H9 (cell line): ENCODE results near the gene PARP8. TPM values are rescaled to one million over a fixed set of nuclear protein-coding genes. Genes with fewer than 3 reads are reported as not detected.

ENCODE experiments used
- DNase-seq: peaks from one replicate; pipeline ENCODE4 v3.0.0-alpha.2; 2017
- H2AFZ ChIP-seq: one replicate; pipeline ENCODE4 v1.6.1; 2013; ENCODE audit warnings: mild to moderate bottlenecking, low read length, control low read depth, moderate library complexity
- H2AK5ac ChIP-seq: 2 replicates; pipeline ENCODE4 v1.6.1; 2013; ENCODE audit warnings: low read length, control low read depth, mixed read lengths; ENCODE audit not compliant: insufficient read length
- H2BK120ac ChIP-seq: one replicate; pipeline ENCODE4 v1.6.1; 2013; ENCODE audit warnings: low read depth, mild to moderate bottlenecking, low read length, control low read depth, inconsistent platforms; ENCODE audit not compliant: poor library complexity, severe bottlenecking
- H2BK12ac ChIP-seq: 2 replicates; pipeline ENCODE4 v1.6.1; 2013; ENCODE audit warnings: low read length, control low read depth, mixed read lengths, low read depth; ENCODE audit not compliant: insufficient read length
- H2BK15ac ChIP-seq: 2 replicates; pipeline ENCODE4 v1.6.1; 2013; ENCODE audit warnings: low read depth, low read length, control low read depth
- H2BK20ac ChIP-seq: one replicate; pipeline ENCODE4 v1.6.1; 2013; ENCODE audit warnings: low read depth, mild to moderate bottlenecking, low read length, control low read depth, inconsistent platforms; ENCODE audit not compliant: poor library complexity, severe bottlenecking
- H2BK5ac ChIP-seq: 2 replicates; pipeline ENCODE4 v1.6.1; 2013; ENCODE audit warnings: low read length, control low read depth, mixed read lengths; ENCODE audit not compliant: insufficient read length
- H3K14ac ChIP-seq: 2 replicates; pipeline ENCODE4 v1.6.1; 2013; ENCODE audit warnings: low read length, control low read depth; ENCODE audit not compliant: insufficient read depth
- H3K18ac ChIP-seq: 2 replicates; pipeline ENCODE4 v1.6.1; 2013; ENCODE audit warnings: low read depth, mild to moderate bottlenecking, mixed read lengths, low read length, control low read depth; ENCODE audit not compliant: insufficient read length
- H3K23ac ChIP-seq: 2 replicates; pipeline ENCODE4 v1.6.1; 2013; ENCODE audit warnings: low read length, control low read depth, mixed read lengths, low read depth; ENCODE audit not compliant: insufficient read length
- H3K23me2 ChIP-seq: 2 replicates; pipeline ENCODE4 v1.6.1; 2013; ENCODE audit warnings: low read depth, mild to moderate bottlenecking, mixed read lengths, low read length, control low read depth; ENCODE audit not compliant: insufficient read length, poor library complexity, severe bottlenecking
- H3K27ac ChIP-seq: 2 replicates; pipeline ENCODE4 v1.5.1; 2013; ENCODE audit warnings: low read length, control low read depth, mixed read lengths, low read depth; ENCODE audit not compliant: insufficient read length
- H3K27me3 ChIP-seq: 2 replicates; pipeline ENCODE4 v1.6.1; 2013; ENCODE audit warnings: low read length, control low read depth, inconsistent platforms; ENCODE audit not compliant: insufficient read depth
- H3K4ac ChIP-seq: 2 replicates; pipeline ENCODE4 v1.6.1; 2013; ENCODE audit warnings: low read depth, mild to moderate bottlenecking, control low read depth, inconsistent platforms, low read length, moderate library complexity
- H3K4me1 ChIP-seq: 2 replicates; pipeline ENCODE4 v1.6.1; 2013; ENCODE audit warnings: low read length, control low read depth, inconsistent platforms; ENCODE audit not compliant: insufficient read depth
- H3K4me2 ChIP-seq: 2 replicates; pipeline ENCODE4 v1.6.1; 2013; ENCODE audit warnings: low read length, control low read depth, mixed read lengths; ENCODE audit not compliant: insufficient read length, insufficient read depth
- H3K56ac ChIP-seq: 2 replicates; pipeline ENCODE4 v1.6.1; 2013; ENCODE audit warnings: low read depth, mild to moderate bottlenecking, mixed read lengths, low read length, control low read depth; ENCODE audit not compliant: insufficient read length
- H3K79me1 ChIP-seq: 2 replicates; pipeline ENCODE4 v1.6.1; 2013; ENCODE audit warnings: low read depth, mild to moderate bottlenecking, moderate library complexity, low read length, control low read depth, inconsistent platforms; ENCODE audit not compliant: insufficient read depth, poor library complexity, severe bottlenecking
- H3K79me2 ChIP-seq: 2 replicates; pipeline ENCODE4 v1.6.1; 2013; ENCODE audit warnings: low read length, control low read depth, inconsistent platforms; ENCODE audit not compliant: insufficient read depth
- H3K9ac ChIP-seq: 2 replicates; pipeline ENCODE4 v1.6.1; 2013; ENCODE audit warnings: low read length, control low read depth, mixed read lengths; ENCODE audit not compliant: insufficient read length; ENCODE audit errors: extremely low read depth
- H3K9me3 ChIP-seq: one replicate; pipeline ENCODE4 v1.6.1; 2013; ENCODE audit warnings: low read depth, low read length, inconsistent platforms; ENCODE audit not compliant: control insufficient read depth
- H3T11ph ChIP-seq: one replicate; pipeline ENCODE4 v1.6.1; 2013; ENCODE audit warnings: mild to moderate bottlenecking, low read length, control low read depth, inconsistent platforms
- H4K20me1 ChIP-seq: one replicate; pipeline ENCODE4 v1.6.1; 2013; ENCODE audit not compliant: control insufficient read depth, insufficient read length, insufficient read depth
- H4K5ac ChIP-seq: 2 replicates; pipeline ENCODE4 v1.6.1; 2013; ENCODE audit warnings: low read depth, mild to moderate bottlenecking, mixed read lengths, low read length, control low read depth; ENCODE audit not compliant: insufficient read length
- H4K8ac ChIP-seq: replicated peaks from 2 replicates; pipeline ENCODE4 v1.6.1; 2013; ENCODE audit warnings: low read length, control low read depth, mixed read lengths, low read depth; ENCODE audit not compliant: insufficient read length
- H4K91ac ChIP-seq: 2 replicates; pipeline ENCODE4 v1.6.1; 2013; ENCODE audit warnings: low read depth, mild to moderate bottlenecking, moderate library complexity, mixed read lengths, low read length, control low read depth; ENCODE audit not compliant: insufficient read length
- H3K27ac Mint-ChIP-seq, 3 experiments: 2 replicates in 2 of 3; 3 replicates in 1 of 3; pipeline ENCODE4 v1.8.0; 2020 to 2021; ENCODE audit warnings: mixed read lengths in 3 of 3, mild to moderate bottlenecking in 1 of 3, moderate library complexity in 1 of 3
- H3K27me3 Mint-ChIP-seq: 2 replicates; pipeline ENCODE4 v1.8.0; 2021; ENCODE audit warnings: low read depth, mild to moderate bottlenecking, moderate library complexity, mixed read lengths
- H3K36me3 Mint-ChIP-seq, 3 experiments: 2 replicates in 2 of 3; 3 replicates in 1 of 3; pipeline ENCODE4 v1.8.0; 2020 to 2021; ENCODE audit warnings: low read depth in 3 of 3, mixed read lengths in 3 of 3; ENCODE audit not compliant: insufficient read depth in 1 of 3
- H3K4me1 Mint-ChIP-seq, 2 experiments: 2 replicates each; pipeline ENCODE4 v1.8.0; 2020; ENCODE audit warnings: mixed read lengths in 2 of 2
- H3K4me3 Mint-ChIP-seq, 2 experiments: 2 replicates in 1 of 2; 3 replicates in 1 of 2; pipeline ENCODE4 v1.8.0; 2020 to 2021; ENCODE audit warnings: mild to moderate bottlenecking in 2 of 2, mixed read lengths in 2 of 2, moderate library complexity in 1 of 2
- H3K9me3 Mint-ChIP-seq, 2 experiments: 2 replicates in 1 of 2; 3 replicates in 1 of 2; pipeline ENCODE4 v1.8.0; 2020; ENCODE audit warnings: mild to moderate bottlenecking in 2 of 2, mixed read lengths in 2 of 2, moderate library complexity in 1 of 2
- CTCF ChIP-seq: fragments of 200-600 bp; sonication (generic); conservative IDR thresholded peaks from 3 replicates; pipeline ENCODE4 v1.8.0; 2021; ENCODE audit warnings: antibody characterized with exemption, mild to moderate bottlenecking
- WGBS: extraction: QIAGEN DNeasy Blood & Tissue Kit; methylation state at CpG from one replicate; pipeline ENCODE4 v1.1.7; 2013; ENCODE audit warnings: missing lambda C conversion rate, low lambda C conversion rate, mixed read lengths; ENCODE audit not compliant: insufficient read length; ENCODE audit errors: extremely low coverage; 5-methylcytosine and 5-hydroxymethylcytosine counted together
- total RNA-seq: library from RNA; stranded (reverse); gene quantifications from 2 replicates; pipeline ENCODE4 v1.2.1, GENCODE V29; 2021

Gene PARP8
- total RNA-seq, 1 experiment from 2014 or later, result 34.0 TPM

- no peak overlapping the region for H3K4ac ChIP-seq
- no peak overlapping the region for H4K5ac ChIP-seq
- H3K79me2 ChIP-seq, result no peaks in the 10 kb centered on the region
- no peak overlapping the region for H3K23ac ChIP-seq
- Mint-ChIP-seq H3K9me3 (no peaks in the 10 kb centered on the region; a peak in 1 of 5 replicates), H3K4me3 (no peak overlapping the region), H3K27me3 (no peaks in the 10 kb centered on the region), H3K27ac (no peak overlapping the region), H3K4me1 (peaks cover 6 to 7% of the 10 kb centered on the region in 2 experiments; a peak in 3 of 4 replicates), H3K36me3 (peaks cover 0 to 8% (median 4%) of the 10 kb centered on the region in 3 experiments; a peak in 4 of 7 replicates)
- no peaks in the 10 kb centered on the region for H3K79me1 ChIP-seq
- H3K56ac ChIP-seq, result no peak overlapping the region
- no peak overlapping the region for H3K9ac ChIP-seq
- no peak overlapping the region for H3T11ph ChIP-seq
- H3K4me2 ChIP-seq, result no peak overlapping the region
- no peaks in the 10 kb centered on the region for H3K23me2 ChIP-seq
- no peak for DNase-seq
- no peak for TF ChIP-seq CTCF
- no peak overlapping the region for H2BK120ac ChIP-seq
- no peak overlapping the region for H2BK12ac ChIP-seq
- H4K91ac ChIP-seq, result no peak overlapping the region
- H2AFZ ChIP-seq, result no peak overlapping the region
- no peak overlapping the region for H4K8ac ChIP-seq
- H3K4me1 ChIP-seq, result no peaks in the 10 kb centered on the region
- H2AK5ac ChIP-seq, result no peak overlapping the region
- no peaks in the 10 kb centered on the region for H3K9me3 ChIP-seq
- no peaks in the 10 kb centered on the region for H4K20me1 ChIP-seq
- no peak overlapping the region for H3K18ac ChIP-seq
- no CpG with 5 or more reads among the region's 1 CpG for WGBS
- no peaks in the 10 kb centered on the region for H3K27me3 ChIP-seq
- H2BK15ac ChIP-seq, result no peak overlapping the region
- H3K14ac ChIP-seq, result no peak overlapping the region
- H2BK5ac ChIP-seq, result no peak overlapping the region
- no peak overlapping the region for H2BK20ac ChIP-seq
- H3K27ac ChIP-seq, result no peak overlapping the region
Measured at GRCh38 chr5:50759526-50760270, 93.3 kb downstream of the PARP8 start.
